Mononuclear cell (primary cell): ENCODE results near the gene FRMD4B. TPM values are rescaled to one million over a fixed set of nuclear protein-coding genes. Genes with fewer than 3 reads are reported as not detected.

Experiments used
- H3K27me3 ChIP-seq: 2 replicates; pipeline ENCODE4 v1.6.0; 2011; ENCODE audit warnings: low read length, control low read depth; ENCODE audit not compliant: insufficient read depth
- H3K4me1 ChIP-seq: 2 replicates; pipeline ENCODE4 v1.5.1; 2011; ENCODE audit warnings: mild to moderate bottlenecking, low read length, control low read depth; ENCODE audit not compliant: insufficient read depth
- H3K4me3 ChIP-seq: 2 replicates; pipeline ENCODE4 v1.5.1; 2011; ENCODE audit warnings: mild to moderate bottlenecking, low read length, moderate library complexity
- H3K9me3 ChIP-seq: 2 replicates; pipeline ENCODE4 v1.5.1; 2011; ENCODE audit warnings: low read depth, mild to moderate bottlenecking, control low read depth, low read length
- total RNA-seq: library from RNA; depleted of rRNA; stranded (reverse); fragments of >200 nt; gene quantifications from one replicate; pipeline ENCODE4 v1.2.3, GENCODE V29; 2012

Gene FRMD4B
- total RNA-seq: 26.3 TPM

DNA sequence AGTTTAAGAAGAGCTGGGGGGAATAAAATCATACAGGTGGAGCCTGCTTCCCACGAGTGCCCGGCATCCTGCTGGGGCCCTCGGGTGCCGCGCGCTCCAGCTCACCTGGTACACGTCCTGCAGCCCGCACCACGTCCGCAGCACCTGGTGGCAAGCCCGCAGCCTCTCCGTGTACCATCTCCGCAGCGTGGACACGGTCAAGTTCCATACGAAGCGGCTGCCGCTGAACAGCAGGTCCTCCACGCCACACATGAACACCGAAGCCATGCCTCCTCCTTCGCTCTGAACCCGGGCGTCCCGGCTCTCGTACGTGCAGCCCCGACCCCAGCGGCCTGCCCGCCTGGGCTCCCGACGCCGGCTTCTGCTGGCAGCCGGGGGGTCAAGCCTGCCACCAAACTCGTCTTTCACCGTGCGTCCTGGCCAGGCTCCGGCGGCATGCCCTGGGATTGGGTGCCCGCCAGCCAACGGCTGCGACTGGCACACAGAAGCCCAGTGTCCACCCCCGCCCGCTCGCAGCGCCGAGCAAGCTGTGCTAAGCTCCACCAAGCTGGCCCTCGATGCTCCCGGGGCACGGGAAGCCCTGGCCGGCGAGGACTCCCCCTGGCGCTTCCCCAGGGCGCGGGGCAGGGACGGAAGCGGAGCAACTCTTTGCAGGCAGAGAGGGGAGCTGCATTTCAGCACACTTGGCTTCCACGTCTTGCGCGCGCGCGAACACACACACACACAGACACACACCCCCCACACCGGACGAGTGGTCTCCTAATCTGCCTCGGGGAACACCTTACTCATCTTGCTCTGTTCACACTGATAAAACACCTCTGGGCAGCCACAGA lies at the start of gene FRMD4B:
TSS of gene FRMD4B (minus strand) at position 366 of the 833 bp plus-strand sequence. CDS start at position 267, 99 bp downstream.
- peak within 1 kb of the TSS; percentile 26 for H3K4me3 ChIP-seq
- H3K27me3 ChIP-seq: peaks cover 12% of the 10 kb centered on the region
- peaks cover 34% of the 10 kb centered on the region for H3K4me1 ChIP-seq
- H3K9me3 ChIP-seq: no peaks in the 10 kb centered on the region

DNA sequence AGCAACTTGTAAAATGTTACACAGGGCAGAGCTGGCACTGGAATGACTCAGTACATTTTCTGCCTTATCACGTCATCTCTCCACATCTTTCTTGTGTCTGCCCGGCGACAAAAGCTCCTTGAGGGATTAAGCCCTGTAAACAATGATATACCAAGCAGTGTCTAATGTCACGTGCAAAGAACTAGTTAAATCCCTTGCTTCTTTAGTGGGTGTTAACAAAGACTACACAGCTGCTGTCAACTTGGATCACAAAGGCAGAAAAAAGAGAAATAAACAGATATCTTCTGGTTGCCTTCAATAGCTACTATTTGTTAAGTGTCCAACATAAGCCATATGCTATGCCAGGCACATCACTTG lies 48.1 kb upstream of the FRMD4B start:
- no peaks in the 10 kb centered on the region for H3K4me1 ChIP-seq
- no peaks in the 10 kb centered on the region for H3K9me3 ChIP-seq
- H3K4me3 ChIP-seq: no peak overlapping the region
- H3K27me3 ChIP-seq: no peaks in the 10 kb centered on the region

DNA sequence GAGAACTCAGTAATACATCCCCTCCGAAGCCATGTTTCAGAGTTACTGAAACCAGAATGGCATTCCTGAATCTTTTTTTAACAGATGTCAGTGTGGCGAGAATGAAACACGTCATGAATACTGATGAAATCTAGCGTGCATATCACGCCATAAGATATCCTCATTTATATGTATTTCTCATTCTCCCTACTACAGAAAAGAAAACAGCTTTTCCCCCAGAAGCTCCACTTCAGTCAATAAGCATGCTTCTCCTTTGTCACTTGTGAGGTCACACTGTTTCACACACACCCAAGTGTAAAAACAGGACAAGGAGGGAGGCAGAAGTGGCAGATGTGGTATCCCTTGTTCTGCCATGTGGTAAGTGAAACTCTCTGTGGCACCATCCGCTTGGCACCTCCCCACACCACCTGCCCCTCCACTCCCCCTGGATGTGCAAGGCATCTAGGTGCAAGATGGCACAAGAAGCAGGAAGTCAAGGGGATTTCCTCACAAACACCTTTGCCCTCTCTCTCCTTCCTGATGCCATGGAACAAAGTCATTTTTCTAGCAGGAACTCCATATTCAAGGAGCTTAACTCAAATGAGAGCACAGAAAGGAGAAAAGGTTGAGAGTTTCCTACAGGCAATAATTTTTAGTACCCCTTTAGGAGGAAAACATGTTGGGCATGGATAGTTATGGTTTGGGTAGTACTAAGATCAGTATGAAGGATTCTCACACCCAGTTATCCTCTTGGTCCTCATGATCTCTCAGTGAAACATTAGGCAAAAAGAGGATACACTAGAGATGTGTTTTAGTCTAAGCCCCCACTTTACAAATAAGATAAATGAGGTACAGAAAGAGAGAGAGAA lies 47.5 kb upstream of the FRMD4B start:
- Histone ChIP-seq H3K4me1 (no peaks in the 10 kb centered on the region), H3K27me3 (no peaks in the 10 kb centered on the region), H3K4me3 (no peak overlapping the region), H3K9me3 (no peaks in the 10 kb centered on the region)

DNA sequence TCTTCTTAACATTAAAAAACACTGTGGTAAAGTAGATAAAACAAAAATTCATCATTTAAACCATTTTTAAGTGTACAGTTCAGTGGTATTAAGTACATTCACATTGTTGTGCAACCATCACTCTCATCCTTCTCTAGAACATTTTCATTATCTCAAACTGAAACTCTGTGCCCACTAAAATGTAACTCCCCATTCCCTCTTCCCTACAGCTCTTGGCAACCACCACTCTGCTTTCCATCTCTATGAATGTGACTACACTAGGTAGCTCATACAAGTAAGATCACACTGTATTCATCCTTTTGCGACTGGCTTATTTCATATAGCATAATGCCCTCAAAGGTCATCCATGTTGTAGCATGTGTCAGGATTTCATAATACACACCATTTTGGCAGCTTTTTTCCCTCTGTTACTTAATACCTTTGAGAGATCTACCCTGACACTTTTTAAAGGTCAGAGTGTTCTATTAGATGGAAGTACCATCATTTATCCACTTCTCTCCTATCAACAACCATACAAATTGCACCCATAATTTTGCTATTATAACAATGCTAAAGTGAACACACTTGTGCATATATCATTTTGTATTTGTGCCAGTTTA lies 42.9 kb upstream of the FRMD4B start:
- no peak overlapping the region for H3K4me3 ChIP-seq
- H3K27me3 ChIP-seq: no peaks in the 10 kb centered on the region
- no peaks in the 10 kb centered on the region for H3K9me3 ChIP-seq
- H3K4me1 ChIP-seq: no peaks in the 10 kb centered on the region

DNA sequence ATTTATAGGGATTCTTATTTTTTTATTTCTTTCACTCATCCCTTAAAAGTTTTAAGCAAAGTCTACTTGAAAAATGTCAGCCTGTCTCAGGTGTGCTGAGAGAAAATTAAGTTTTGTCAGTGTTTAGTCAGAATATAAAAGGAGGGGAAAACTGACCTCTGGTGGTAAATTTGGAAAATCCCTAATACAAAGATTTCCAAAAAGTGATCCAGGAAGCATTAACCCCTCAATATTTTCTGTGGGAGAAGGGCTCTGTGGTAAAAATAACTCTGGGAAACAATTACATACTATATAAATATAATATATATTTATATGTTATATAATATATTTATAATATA lies 41.0 kb upstream of the FRMD4B start:
- Histone ChIP-seq H3K4me3 (no peak overlapping the region), H3K4me1 (no peaks in the 10 kb centered on the region), H3K9me3 (no peaks in the 10 kb centered on the region), H3K27me3 (no peaks in the 10 kb centered on the region)

DNA sequence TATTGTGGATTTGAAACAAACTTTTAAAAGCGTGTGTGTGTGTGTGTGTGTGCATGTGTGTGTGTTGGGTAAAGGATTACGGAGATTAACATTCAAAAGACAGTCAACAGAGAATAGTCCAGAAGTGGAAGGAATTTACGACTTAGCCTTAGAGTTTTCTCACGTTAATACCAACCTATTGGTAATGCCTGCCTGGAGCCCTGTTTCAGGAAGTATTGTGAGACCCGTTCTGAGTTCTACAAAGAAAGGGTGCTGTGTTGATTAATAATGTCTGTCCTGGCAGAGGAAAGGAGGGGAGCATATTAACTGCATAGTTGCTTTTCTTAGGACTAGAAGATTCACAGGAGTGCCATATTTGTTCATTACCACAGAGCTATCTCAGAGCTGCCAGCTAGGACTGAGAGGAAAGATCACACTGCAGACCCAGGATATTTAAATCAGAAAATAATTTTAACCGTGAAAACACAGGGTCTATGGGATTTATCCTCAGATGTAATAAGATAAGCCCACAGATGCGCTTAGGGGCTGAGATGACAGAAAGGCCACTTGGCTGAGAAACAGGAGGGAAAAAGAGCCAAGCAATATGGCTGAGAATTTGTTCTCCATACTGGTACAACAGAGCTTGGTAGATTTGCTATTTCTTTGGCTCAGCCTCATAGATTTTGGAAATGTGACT lies 40.5 kb upstream of the FRMD4B start:
- no peaks in the 10 kb centered on the region for H3K4me1 ChIP-seq
- H3K27me3 ChIP-seq: no peaks in the 10 kb centered on the region
- H3K9me3 ChIP-seq: no peaks in the 10 kb centered on the region
- no peak overlapping the region for H3K4me3 ChIP-seq

DNA sequence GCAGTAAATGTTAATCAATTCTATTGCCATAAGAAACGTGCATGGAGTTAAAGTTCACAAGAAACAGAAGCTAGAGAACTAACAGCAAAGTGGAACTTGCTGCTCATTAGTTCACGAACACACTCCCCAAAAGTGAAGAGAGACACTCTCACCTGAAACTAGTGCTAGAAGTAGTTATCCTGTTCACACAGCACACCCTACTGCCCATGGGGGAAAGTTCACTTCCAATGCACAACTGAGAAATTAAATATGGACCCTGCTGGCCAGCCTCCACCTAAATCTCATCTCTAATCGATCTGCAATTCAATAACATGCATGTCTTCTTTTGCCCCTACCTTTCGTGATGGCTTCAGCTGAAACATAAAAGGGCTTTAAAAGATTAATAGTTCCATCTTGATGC lies 39.4 kb upstream of the FRMD4B start:
- Histone ChIP-seq H3K4me3 (no peak overlapping the region), H3K27me3 (no peaks in the 10 kb centered on the region), H3K9me3 (no peaks in the 10 kb centered on the region), H3K4me1 (no peaks in the 10 kb centered on the region)

DNA sequence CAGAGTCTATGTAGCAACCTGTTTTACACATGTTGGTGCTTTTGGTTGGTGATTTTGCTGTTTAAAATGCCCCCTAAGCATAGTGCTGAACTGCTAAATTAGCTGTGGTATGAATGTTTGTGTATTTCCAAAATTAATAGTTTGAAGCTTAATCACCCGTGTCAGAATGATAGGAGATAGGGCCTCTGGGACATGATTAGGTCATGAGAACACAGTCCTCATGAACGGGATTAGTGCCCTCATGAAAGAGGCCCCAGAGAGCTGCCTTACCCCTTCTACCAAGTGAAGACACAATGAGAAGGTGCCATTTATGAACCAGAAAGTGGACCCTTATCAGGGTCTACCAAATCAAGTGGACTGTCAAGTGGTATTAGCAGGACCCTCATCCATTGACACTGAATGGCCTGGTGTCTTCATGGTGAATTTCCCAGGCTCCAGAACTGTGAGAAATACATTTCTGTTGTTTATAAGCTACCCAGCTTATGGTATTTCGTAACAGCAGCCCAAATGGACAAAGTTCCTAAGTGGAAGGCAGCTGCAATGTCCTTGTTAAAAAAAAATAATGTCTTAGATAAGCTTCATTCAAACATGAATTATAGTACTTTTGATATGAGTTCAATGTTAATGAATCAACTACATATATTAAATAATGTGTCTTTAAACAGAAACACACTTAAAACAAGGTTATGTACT lies 37.7 kb upstream of the FRMD4B start:
- no peaks in the 10 kb centered on the region for H3K4me1 ChIP-seq
- no peaks in the 10 kb centered on the region for H3K27me3 ChIP-seq
- H3K9me3 ChIP-seq: no peaks in the 10 kb centered on the region
- no peak overlapping the region for H3K4me3 ChIP-seq

DNA sequence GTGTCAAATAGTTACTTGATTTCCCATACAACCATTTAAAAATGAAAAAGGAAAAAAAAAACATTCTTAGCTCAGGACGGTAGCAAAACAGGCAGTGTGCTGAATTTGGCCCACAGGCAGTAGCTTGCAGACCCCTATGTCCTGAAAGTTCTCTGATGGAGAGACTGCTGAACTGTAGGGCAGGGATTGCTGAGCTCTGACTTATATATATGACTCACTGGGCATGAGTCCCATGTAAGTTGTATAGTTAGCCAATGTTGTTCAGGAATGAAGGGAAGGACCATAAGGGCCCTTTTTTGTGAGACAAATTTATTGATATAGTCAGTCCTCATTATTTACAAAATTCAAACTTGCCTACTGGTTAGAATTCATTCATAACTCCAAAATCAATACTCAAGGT lies 36.9 kb upstream of the FRMD4B start:
- Histone ChIP-seq H3K27me3 (no peaks in the 10 kb centered on the region), H3K9me3 (no peaks in the 10 kb centered on the region), H3K4me3 (no peak overlapping the region), H3K4me1 (no peaks in the 10 kb centered on the region)

DNA sequence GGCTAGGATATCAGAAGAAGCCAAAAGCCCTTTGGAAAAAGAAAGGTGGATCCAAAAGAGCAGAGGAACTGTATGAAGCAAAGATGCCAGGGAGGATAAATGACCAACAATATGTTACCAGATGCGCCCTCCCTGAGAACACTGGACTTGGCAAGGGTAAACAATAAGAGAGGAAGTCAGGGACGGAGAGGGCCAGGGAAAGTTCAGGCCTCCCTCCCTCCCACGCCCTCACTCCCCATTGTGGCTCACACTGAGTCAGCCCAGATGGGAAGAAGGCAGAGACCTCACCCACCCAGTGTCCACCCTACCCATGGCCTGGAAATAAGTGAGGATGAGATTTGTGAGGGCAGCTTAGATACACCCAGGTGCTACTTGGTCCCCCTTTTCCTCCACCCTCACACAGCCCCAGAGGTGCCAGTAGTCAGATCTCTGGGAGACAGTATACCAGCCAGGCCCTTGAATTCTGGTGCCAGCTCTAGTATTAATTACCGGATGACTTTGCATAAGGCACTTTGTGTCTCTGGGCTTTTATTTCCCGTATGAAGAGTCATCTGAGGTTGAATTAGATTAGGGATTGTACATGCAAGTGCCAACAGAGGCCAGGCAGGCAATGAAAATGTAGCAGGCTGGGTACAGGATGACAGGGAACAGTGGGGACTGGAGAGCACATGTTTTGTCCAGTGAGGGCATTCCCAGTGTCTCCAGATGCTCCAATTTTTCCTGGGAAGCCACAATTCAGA lies 35.1 kb upstream of the FRMD4B start:
- Histone ChIP-seq H3K4me1 (no peaks in the 10 kb centered on the region), H3K27me3 (no peaks in the 10 kb centered on the region), H3K9me3 (no peaks in the 10 kb centered on the region), H3K4me3 (no peak overlapping the region)

DNA sequence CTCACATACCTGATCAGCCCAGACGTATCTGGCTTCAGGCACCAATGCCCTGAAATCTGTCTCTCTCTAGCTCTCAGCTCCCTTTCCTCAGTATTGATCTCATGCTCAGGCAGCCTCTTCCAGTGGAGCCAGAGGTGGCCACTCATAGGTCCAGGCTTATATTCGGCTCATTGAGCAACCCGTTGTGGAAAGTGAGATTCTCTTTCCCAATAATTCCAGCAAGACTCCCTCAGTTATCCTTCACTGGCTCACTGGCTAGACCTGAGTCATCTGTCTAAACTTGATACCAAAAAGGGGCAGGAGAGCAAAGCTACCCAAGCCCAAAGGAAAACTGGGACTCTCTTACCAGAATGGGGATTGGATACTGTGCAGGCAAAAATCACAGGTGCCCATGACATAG lies 33.4 kb upstream of the FRMD4B start:
- Histone ChIP-seq H3K4me3 (no peak overlapping the region), H3K9me3 (no peaks in the 10 kb centered on the region), H3K4me1 (no peaks in the 10 kb centered on the region), H3K27me3 (no peaks in the 10 kb centered on the region)

DNA sequence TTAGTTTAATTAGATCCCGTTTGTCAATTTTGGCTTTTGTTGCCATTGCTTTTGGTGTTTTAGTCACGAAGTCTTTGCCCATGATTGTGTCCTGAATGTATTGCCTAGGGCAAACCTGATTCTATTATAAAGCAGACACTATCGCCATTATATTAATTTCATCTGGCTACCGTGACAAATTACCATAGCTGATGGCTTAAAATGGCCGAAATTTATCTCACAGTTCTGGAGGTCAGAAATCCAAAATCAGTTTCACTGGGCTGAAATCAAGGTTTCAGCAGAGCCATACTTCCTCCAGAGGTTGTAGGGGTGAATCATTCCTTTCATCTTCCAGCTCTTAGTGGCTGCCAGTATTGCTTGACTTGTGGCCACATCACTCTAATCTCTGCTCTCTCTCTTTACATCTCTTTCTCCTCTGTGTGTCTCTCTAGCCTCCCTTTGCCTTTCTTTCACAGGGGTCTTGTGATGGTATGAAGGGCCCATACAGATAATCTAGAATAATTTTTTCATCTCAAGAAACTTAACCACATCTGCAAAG lies 31.7 kb upstream of the FRMD4B start:
- no peak overlapping the region for H3K4me3 ChIP-seq
- H3K9me3 ChIP-seq: no peaks in the 10 kb centered on the region
- H3K4me1 ChIP-seq: no peaks in the 10 kb centered on the region
- H3K27me3 ChIP-seq: no peaks in the 10 kb centered on the region

DNA sequence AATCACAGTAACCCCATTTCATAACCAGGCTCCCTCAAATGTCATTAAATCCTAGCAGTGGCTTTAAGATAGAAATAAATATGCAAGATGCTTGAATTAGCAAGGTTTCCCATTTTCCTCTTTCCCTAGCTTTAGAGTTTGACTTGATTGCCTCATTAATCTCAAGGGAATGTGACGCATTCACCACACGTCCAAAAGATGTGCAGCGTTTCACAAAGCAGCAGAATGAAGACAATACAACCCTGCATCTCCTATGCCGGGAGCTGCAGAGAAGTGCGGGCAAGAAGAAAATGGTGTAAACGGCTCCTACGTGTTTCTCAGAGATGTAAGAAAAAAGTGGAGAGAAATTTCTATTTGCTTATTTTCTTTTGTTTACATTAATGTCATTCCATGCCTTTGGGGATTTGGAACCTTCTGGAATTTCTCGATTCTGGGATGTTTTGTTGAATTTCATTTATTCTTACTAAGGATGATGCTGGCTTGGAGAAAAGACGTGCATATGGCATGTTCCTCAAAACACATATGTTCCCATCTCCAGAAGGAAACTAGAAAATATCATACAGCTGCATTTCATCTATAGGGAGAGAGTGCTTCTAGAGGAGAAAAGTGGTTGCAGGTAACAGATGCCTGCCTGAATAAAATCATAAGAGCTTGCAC lies 27.8 kb upstream of the FRMD4B start:
- peaks cover 6% of the 10 kb centered on the region for H3K4me1 ChIP-seq
- H3K27me3 ChIP-seq: no peaks in the 10 kb centered on the region
- no peaks in the 10 kb centered on the region for H3K9me3 ChIP-seq
- H3K4me3 ChIP-seq: no peak overlapping the region
